OCI-LY7 (cell line): ENCODE measurements around the gene SLC31A1. TPM values are rescaled to one million over a fixed set of nuclear protein-coding genes. Genes with fewer than 3 reads are reported as not detected.

Experiments
- BruUV-seq: library from RNA; stranded (reverse); fragments of 400-500 nt; replicated peaks from 2 replicates; lab custom pipeline; 2021; lab: Mats Ljungman, UMichigan
- CTCF ChIA-PET: fragments of 300-600 bp; sonication (Branson Sonifier 250); formaldehyde crosslinking; loops from one replicate; lab custom pipeline; 2022; ENCODE audit warnings: antibody characterized with exemption; ENCODE audit not compliant: unreplicated experiment; lab: Charles Lee
- POLR2A ChIA-PET: fragments of 300-600 bp; sonication (Branson Sonifier 250); formaldehyde crosslinking; loops from one replicate; lab custom pipeline; 2022; ENCODE audit warnings: antibody characterized with exemption; lab: Charles Lee
- DNase-seq: peaks from one replicate; pipeline ENCODE4 v3.0.0-alpha.2; 2015; ENCODE audit warnings: low spot score
- H2AFZ ChIP-seq: fragments of 200-600 bp; sonication (generic), shearing (Covaris generic); 2 replicates; pipeline ENCODE4 v1.6.1; 2014; ENCODE audit warnings: mild to moderate bottlenecking, antibody characterized with exemption, low read length, moderate library complexity
- H3K27ac ChIP-seq: fragments of 200-600 bp; sonication (generic); 2 replicates; pipeline ENCODE4 v1.5.1; 2014; ENCODE audit warnings: mixed run types, low read depth, mild to moderate bottlenecking, moderate library complexity, low read length, inconsistent platforms; ENCODE audit not compliant: poor library complexity, severe bottlenecking
- H3K36me3 ChIP-seq: fragments of 200-600 bp; sonication (generic); 2 replicates; pipeline ENCODE4 v1.6.1; 2014; ENCODE audit warnings: mild to moderate bottlenecking, antibody characterized with exemption, low read length, moderate library complexity, mixed read lengths; ENCODE audit not compliant: insufficient read depth
- H3K4me1 ChIP-seq: fragments of 200-600 bp; sonication (generic); 2 replicates; pipeline ENCODE4 v1.5.1; 2014; ENCODE audit warnings: mild to moderate bottlenecking, low read length; ENCODE audit not compliant: insufficient read depth, poor library complexity, severe bottlenecking
- H3K4me2 ChIP-seq: fragments of 200-600 bp; sonication (generic); 2 replicates; pipeline ENCODE4 v1.6.1; 2014; ENCODE audit warnings: mild to moderate bottlenecking, low read length
- H3K4me3 ChIP-seq: fragments of 200-600 bp; sonication (generic); 2 replicates; pipeline ENCODE4 v1.5.1; 2014; ENCODE audit warnings: mild to moderate bottlenecking, low read depth, low read length; ENCODE audit not compliant: poor library complexity, severe bottlenecking
- H3K79me2 ChIP-seq: fragments of 200-600 bp; sonication (generic); 2 replicates; pipeline ENCODE4 v1.6.1; 2016; ENCODE audit warnings: low read depth, mild to moderate bottlenecking, low read length, moderate library complexity, mixed read lengths; ENCODE audit not compliant: insufficient read depth
- H3K9me2 ChIP-seq: fragments of 200-600 bp; sonication (generic); 2 replicates; pipeline ENCODE4 v1.6.1; 2016; ENCODE audit warnings: mild to moderate bottlenecking, low read length, mixed read lengths; ENCODE audit not compliant: insufficient read depth
- H3K9me3 ChIP-seq: fragments of 200-600 bp; sonication (generic); 2 replicates; pipeline ENCODE4 v1.6.1; 2014; ENCODE audit warnings: mild to moderate bottlenecking, mixed run types, low read length, mixed read lengths
- H4K20me1 ChIP-seq: fragments of 200-600 bp; sonication (generic); 2 replicates; pipeline ENCODE4 v1.6.1; 2014; ENCODE audit warnings: mild to moderate bottlenecking, antibody characterized with exemption, low read length, moderate library complexity, mixed read lengths; ENCODE audit not compliant: insufficient read depth
- CTCF ChIP-seq: fragments of 200-600 bp; sonication (generic); conservative IDR thresholded peaks from 2 replicates; pipeline ENCODE4 v1.5.1; 2014; ENCODE audit warnings: mild to moderate bottlenecking, antibody characterized with exemption, low read length, moderate library complexity, mixed read lengths
- EZH2phosphoT487 ChIP-seq: fragments of 200-600 bp; sonication (generic); IDR thresholded peaks from 2 replicates; pipeline ENCODE4 v1.6.1; 2018; ENCODE audit warnings: low read depth, borderline replicate concordance, mild to moderate bottlenecking, mixed run types, antibody characterized with exemption, low read length, moderate library complexity, mixed read lengths
- intact Hi-C: fragments of 100-400 bp; cut with micrococcal nuclease; formaldehyde crosslinking; loops from one replicate; pipeline ENCODE4 v1.10.0; 2022; ENCODE audit not compliant: unreplicated experiment
- total RNA-seq, 2 experiments: library from RNA; depleted of rRNA in 1 of 2; stranded (reverse); fragments of >200 nt in 1 of 2; shearing (Covaris generic) in 1 of 2; gene quantifications; 2 replicates each; pipeline ENCODE4 v1.2.3, GENCODE V29; 2014 to 2022

The SLC31A1 gene
- total RNA-seq, 2 experiments from 2014 or later = 3.9 to 16.7 TPM

GRCh38 chr9:113219186-113219936 lies 2.0 kb upstream of the SLC31A1 start:
- ChIA-PET POLR2A (interaction anchor here (0.6 to 4.6 kb wide), 9 partner anchors 13 to 417 kb away, joined by 3 to 31 read pairs (median 5); partner anchors contain the start of genes CDC26 and PRPF4), CTCF (no interaction called here)
- intact Hi-C loops = loop anchor here (1.0 kb wide), 1 partner anchor 69 kb away; no protein-coding TSS in a partner anchor
- Histone ChIP-seq H4K20me1 (peaks cover 21% of the 10 kb centered on the region; the same call in 1 of the 2 replicates), H3K9me2 (no peaks in the 10 kb centered on the region), H3K4me3 (peak overlapping the region; percentile 92), H3K9me3 (no peaks in the 10 kb centered on the region), H2AFZ (no peak overlapping the region), H3K4me1 (peaks cover 49% of the 10 kb centered on the region), H3K4me2 (peak overlapping the region; percentile 98), H3K79me2 (peaks cover 78% of the 10 kb centered on the region), H3K27ac (peak overlapping the region; percentile 89), H3K36me3 (peaks cover 37% of the 10 kb centered on the region)
- BruUV-seq = no TSS peak
- TF ChIP-seq CTCF (no peak), EZH2phosphoT487 (no peak)
- DNase-seq = peak; percentile 66

GRCh38 chr9:113219969-113220368 lies 1.4 kb upstream of the SLC31A1 start:
- peak overlapping the region; percentile 92 for H3K4me3 ChIP-seq
- peak; percentile 30 for DNase-seq
- POLR2A ChIA-PET = interaction anchor here (0.6 to 4.6 kb wide), 9 partner anchors 12 to 142 kb away, joined by 3 to 31 read pairs (median 5); partner anchors contain the start of genes CDC26 and PRPF4

More at GRCh38 chr9:113219969-113220368, 1.4 kb upstream of the SLC31A1 start:
- H3K9me2 ChIP-seq = no peaks in the 10 kb centered on the region
- no peaks in the 10 kb centered on the region for H3K9me3 ChIP-seq
- peaks cover 21% of the 10 kb centered on the region; the same call in 1 of the 2 replicates for H4K20me1 ChIP-seq
- TF ChIP-seq CTCF = no peak
- no peak for TF ChIP-seq EZH2phosphoT487
- H3K27ac ChIP-seq = peak overlapping the region; percentile 89
- H3K4me2 ChIP-seq = peak overlapping the region; percentile 98
- no peak overlapping the region for H2AFZ ChIP-seq
- peaks cover 71% of the 10 kb centered on the region for H3K79me2 ChIP-seq
- peaks cover 31% of the 10 kb centered on the region for H3K36me3 ChIP-seq
- BruUV-seq = no TSS peak
- intact Hi-C loops = loop anchor here (1.0 to 2.0 kb wide), 3 partner anchors 55 to 359 kb away; partner anchors contain the start of genes CDC26 and PRPF4
- H3K4me1 ChIP-seq = peaks cover 48% of the 10 kb centered on the region
- CTCF ChIA-PET = no interaction called here
